Activated CD4-positive, CD25-positive, alpha-beta regulatory T cell (primary cell): ENCODE data around the gene PFKL.
"Not testable (repeated sequence)": the region's sequence is repeated elsewhere in the genome, so short reads cannot be mapped to it uniquely, and the experiment has no call there.

Source experiments
- DNase-seq, 4 experiments: peaks; one replicate each; lab custom pipeline; 2025; lab: John Stamatoyannopoulos, UW

Gene PFKL

DNA sequence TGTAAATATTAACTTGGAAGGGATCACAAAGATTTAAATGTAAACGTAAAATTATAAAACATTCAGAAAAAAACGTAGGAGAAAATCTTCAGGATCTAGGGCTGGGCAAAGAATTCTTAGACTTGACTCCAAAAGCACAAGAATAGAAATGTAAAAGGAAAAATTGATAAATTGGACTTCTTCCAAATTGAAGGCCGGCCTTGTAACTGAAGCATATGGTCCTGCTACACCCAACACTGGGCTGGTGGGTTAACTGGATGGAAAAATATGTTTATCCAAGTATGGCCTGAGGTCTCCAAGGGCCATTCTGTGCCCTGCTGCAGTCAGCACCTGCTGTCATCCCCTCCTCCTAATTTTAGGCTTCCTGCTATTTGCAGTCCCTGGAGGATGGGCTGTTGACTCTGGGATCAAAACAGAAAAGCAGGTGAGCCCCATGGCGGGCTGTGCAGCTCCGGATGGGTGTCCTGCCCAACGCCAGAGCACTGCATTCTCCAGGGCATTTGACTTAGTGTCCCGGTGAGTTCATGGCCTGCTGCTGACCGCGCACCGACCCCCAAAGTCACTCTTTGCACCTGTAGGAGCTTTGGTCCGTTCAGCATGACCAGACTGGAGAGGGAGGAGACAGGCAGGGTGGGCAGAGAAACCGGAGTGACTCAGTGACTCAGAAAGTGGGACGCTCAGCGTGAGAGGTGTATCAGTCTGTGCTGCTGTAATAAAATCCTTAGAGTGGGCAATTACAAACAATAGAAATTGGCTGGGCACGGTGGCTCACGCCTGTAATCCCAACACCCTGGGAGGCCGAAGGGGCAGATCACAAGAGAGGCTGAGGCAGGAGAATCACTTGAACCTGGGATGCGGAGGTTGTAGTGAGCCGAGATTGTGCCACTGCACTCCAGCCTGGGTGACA, 20.2 kb upstream of the PFKL start:
- no peak for DNase-seq

DNA sequence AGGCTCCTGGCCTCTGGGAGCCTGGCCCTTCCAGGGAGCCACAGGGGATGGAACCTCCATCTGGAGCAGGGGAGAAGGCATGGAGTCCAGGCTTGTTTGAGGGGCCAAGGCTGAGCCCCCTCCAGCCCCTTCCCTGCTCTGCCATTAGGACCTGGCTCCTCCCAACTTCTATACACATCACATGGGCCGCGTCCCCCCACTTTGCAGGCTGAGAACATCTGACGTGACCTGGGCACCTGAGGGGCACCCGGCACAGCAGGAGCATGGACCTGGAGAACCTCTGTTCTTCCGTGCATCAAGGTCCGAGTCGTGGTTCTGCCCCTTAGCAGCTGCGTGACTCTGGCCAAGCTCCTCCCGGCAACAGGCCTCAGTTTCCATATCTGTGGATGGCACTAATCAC, 18.1 kb upstream of the PFKL start:
- no peak for DNase-seq

DNA sequence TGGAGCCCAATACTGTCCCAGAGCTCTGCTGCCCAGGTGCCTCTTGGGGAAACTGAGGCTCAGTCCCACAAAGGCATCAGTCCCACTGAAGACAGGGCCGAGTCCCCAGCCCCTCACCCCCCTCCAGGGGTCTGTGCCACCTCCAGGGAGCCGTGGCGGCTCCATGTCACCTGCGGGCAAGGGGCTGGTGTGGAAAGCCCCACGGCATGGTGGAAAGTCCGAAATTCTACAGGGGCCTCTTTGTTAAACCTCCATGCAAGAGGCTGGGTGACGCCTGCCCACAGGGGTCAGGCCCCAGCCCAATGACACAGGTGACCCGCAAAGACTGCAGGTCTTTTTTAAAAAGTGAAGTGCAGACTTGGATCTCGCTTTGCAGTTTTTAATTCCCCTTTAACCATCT, 17.5 kb upstream of the PFKL start:
- no peak for DNase-seq

DNA sequence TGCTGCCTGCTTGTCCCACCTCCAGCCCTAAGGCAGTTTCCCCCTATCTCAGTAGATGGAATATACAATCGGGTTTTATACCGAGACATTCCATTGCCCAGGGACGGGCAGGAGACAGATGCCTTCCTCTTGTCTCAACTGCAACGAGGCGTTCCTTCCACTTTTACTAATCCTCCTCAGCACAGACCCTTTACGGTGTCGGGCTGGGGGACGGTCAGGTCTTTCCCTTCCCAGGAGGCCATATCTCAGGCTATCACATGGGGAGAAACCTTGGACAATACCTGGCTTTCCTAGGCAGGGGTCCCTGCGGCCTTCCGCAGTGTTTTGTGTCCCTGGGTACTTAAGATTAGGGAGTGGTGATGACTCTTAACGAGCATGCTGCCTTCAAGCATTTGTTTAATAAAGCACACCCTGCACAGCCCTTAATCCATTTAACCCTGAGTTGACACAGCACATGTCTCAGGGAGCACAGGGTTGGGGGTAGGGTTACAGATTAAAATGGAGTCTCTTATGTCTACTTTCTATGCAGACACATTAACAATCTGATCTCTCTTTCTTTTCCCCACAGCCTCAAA, 16.6 kb upstream of the PFKL start:
- not testable (repeated sequence) for DNase-seq

DNA sequence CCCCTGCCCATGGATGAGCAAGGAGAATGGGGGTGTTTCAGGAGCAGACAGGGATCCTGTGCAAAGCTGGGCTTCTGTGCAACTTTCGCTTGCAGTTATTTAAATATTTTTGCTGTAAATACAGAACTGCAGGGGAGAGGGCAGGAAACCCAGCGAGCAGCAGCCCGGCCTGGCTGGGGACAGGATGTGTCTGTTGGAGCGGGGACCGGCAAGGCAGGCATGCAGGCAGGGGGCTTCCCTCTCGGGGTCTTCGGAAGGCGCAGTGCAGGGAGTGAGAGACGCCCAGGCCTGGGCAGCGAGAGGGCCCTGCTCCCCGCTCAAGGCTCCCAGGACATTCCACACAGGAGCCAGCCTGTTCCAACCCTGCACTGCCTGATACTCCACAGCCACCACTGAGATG, 15.9 kb upstream of the PFKL start:
- DNase-seq = no peak

DNA sequence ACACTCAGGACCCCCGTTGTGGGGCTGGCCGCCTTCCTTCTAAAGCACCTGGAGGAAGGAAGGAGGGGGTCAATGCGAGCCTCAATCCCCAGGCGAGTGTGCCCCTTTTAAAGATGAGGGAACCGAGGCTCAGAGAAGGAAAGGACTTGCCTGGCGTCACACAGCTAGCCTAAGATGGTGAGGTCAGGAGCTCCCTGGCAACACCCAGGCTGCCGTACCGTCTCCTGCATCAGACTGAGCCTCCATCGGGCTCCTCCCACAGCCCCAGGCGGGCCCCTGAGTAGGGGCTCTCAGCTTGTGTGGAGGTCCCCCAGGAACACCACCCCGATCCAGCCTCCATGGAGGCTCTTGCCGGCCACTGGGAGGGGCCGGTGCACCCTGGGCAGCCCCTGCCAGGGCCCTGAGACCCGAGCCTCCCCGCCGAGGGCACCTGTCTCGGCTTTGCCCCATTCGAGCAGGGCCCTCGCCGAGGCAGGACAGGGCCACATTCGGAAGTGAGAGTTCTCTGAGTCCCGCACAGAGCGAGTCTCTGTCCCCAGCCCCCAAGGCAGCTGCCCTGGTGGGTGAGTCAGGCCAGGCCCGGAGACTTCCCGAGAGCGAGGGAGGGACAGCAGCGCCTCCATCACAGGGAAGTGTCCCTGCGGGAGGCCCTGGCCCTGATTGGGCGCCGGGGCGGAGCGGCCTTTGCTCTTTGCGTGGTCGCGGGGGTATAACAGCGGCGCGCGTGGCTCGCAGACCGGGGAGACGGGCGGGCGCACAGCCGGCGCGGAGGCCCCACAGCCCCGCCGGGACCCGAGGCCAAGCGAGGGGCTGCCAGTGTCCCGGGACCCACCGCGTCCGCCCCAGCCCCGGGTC, 14.5 kb upstream of the PFKL start, which contains the start of gene AIRE:
Gene AIRE (plus strand): TSS at position 739 of the 855 bp plus-strand sequence. CDS start 131 bp downstream, outside the sequence.
- no peak for DNase-seq

DNA sequence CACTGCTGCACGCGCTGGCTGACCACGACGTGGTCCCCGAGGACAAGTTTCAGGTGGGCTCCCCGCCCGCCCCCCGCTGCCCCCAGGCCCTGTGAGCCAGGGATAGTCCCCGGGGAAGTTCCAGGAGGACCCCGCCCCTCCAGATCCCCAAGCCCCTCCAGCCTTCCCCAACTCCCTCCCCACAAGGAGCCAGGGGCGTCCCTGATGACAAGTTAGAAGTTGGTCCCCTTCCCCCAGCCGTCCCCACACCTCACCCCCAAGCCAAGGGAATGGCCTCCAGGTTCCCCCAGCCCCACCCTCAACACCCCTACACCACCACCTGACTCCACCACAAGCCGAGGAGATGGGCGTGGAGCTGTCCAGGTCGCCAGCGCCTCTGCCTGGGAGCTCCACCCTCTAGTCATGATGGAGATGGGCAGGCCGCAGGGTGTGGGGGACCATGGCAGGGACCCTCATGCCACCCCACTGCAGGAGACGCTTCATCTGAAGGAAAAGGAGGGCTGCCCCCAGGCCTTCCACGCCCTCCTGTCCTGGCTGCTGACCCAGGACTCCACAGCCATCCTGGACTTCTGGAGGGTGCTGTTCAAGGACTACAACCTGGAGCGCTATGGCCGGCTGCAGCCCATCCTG, 13.7 kb upstream of the PFKL start:
- no peak for DNase-seq

DNA sequence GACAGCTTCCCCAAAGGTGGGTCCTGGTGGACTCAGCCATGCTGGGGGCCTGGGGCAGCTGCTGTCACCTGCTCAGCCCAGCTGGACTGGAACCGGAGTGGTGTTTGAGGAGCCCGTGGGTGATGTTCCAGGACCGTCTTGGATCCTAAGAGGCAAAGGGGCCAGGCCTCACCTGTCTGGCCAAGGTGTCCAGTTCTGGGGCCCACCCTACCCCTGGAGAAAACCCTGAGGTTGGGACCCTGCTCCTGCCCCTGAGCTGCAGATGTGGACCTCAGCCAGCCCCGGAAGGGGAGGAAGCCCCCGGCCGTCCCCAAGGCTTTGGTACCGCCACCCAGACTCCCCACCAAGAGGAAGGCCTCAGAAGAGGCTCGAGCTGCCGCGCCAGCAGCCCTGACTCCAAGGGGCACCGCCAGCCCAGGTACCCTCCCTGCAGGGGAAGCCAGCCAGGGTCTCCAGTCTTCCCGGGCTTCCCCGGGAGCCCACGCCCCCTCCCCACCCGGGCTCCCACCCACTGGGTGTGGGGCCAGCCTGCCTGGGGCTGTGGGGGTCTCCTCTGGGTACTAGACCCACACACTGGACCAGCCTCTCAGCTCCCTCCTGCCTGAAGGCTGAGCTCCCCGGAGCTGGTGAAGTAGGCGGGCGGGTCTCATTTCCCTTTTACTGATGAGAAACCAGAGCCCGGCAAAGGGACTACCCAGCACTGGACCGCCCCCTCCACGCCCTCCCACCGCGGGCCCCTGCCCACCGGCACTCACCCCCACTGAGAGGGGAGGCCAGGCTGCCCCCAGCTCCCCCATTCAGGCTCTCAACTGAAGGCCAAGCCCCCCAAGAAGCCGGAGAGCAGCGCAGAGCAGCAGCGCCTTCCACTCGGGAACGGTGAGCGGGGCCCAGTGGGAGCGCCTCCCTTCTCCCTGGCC, 12.9 kb upstream of the PFKL start:
- no peak for DNase-seq

DNA sequence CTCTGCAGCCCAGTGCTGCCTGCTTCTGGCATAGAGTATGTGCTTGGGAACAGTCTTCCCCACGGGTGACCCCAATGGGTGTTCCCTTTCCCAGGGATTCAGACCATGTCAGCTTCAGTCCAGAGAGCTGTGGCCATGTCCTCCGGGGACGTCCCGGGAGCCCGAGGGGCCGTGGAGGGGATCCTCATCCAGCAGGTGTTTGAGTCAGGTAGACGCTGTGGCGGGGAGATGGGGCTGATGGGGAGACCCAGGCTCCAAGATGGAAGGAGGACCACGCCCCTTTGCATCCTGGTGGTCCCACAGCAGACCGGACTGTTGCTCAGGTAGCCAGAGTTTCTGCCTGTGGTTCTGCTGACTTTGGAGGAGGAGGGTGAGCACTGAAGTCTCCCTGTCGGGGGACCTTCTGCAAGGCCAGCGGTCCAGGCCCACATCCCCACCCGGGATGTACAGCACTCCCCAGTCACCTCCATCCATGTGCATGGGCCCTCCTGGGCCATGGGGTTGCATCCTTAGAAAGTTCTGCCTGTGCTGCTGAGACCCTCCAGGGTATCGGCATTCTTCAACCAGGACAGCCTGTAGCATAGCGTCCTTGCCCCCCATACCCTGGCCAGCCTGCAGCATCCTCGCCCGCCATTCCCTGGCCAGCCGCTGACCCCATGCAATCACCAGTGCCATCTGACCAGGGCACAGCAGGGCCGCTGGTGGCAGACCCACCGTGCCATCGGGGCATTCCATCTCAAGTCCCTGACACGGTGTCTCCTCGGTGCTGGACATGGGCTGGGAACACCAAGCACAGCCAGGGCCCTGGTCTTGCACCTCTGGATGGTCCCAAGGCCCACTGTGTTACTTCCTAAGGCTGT, 11.4 kb upstream of the PFKL start:
- DNase-seq = no peak

DNA sequence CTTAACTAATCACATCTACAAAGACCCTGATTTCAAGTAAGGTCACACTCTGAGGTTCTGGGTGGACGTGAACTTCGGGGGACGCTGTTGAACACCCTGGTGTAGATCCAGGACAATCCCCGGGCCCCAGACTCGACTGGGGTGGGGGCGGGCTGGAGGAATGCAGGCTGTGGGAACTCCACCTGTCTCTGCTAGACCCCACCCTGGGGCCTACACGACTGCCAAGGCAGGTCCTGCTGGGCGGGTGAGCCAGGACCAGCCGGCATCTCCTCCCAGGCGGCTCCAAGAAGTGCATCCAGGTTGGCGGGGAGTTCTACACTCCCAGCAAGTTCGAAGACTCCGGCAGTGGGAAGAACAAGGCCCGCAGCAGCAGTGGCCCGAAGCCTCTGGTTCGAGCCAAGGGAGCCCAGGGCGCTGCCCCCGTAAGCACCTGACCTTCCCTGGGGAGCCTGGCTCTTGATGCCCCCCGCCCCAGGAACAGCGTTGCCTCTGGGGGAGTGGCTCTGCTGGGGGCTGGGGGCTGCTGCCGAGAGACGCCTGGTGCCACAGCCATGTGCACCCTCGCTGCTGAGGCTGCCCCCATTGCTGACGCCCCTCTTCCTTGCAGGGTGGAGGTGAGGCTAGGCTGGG, 10.4 kb upstream of the PFKL start:
- DNase-seq = no peak

DNA sequence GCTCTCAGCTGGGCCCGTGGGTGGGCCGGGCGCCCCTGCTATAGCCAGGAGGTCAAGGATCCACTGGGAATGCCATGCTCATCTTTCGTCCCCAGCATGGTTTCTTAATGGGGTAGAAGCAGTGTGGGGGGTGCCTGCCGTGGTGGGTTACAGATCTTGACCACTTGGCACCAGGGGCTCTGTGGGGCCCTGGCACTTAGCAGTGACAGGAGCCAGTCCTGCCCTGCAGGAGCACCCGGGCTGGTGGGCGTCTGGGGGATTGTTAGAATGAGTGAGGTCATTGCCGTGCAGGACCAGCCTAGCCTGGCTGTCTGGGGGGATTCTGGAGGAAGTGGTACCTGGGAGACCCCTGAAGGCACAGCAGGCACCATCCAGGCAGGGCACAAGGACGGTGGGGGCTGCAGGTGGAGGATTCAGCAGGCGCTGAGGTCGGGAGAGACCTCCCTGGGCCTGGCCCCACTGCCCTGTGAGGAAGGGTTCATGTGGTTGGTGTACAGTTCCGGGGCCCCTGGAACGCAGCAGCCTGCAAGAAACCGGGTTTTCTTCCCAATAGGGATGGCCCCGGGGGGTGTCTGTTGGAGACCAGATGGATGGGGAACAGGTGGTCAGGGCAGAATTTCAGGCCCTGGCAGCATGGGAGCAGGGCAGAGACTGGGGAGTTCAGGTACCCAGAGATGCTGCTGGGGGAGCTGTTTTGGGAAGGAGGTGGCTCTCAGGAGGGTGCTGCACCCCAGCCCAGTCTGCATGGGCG, 9.4 kb upstream of the PFKL start:
- DNase-seq = no peak

DNA sequence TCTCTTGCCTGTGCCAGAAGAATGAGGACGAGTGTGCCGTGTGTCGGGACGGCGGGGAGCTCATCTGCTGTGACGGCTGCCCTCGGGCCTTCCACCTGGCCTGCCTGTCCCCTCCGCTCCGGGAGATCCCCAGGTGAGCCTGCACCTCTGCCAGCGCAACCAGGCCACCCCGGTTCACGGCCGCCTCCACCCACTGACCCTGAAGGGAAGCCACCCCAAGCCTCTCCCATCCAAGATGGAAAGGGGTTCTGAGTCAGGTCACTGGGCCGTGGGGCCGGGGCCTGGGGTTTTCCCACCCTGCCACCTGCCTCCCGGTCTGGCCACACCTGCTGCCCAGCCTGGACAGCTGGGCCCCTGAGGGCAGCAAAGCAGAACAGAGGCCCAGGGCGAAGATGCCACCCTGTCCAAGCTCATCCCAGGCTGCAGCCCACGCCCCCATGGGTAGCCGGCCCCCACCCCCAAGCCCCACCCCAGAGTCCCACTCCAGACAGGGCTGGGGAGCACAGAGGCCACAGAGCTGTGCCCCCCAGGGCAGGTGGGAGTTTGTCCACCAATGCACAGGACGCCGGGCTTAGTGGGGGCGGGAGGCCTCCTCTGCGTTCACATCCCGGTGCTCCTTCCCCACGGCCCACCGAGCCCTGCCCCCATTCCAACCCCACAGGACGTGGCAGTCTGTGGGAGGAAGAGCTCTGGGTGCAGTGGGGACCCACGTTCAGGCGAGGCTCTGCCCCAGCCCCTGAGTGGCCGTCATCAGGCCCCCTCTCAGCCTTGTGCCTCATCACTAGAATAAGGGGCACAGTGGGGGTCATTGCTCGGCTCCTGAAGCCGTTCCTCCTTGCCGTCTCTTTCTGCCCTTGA, 8.5 kb upstream of the PFKL start:
- DNase-seq = no peak

DNA sequence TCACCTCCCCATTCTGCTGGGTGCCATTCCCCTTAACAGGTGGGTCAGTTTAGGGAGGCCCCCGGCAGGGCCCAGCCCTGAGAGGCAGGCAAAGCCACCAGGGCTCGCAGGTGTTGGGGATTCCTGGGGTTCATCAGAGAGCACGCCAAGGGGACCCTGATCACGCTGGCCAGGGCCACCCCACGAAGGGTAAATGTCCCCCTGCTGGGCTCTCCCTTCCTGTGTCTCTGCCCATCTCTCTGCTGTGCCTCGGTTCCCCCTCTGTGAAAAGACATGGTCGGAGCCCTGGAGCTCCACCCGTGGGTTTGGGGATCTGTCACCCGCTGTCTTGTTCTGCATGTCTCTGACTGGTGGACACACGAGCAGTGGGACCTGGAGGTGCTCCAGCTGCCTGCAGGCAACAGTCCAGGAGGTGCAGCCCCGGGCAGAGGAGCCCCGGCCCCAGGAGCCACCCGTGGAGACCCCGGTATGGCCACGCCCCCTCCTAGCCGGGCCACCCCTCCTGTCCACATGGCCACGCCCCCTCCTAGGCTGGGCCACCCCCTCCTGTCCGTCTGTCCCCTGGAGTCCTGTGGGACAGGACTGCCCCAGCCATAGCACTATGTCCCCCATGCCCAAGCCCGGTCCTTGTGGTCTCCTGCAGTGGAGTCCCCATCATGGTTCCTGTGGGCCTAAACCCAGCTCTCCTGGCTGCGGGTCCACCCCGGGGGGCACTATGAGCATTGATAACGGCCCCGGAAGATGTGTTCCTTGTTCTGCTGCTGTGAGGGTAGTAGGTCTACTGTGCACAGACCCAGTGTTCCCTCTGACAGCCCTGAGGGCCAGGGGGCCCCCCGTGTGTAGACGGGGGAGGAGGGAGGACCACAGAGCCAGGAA, 7.7 kb upstream of the PFKL start:
- DNase-seq = no peak

DNA sequence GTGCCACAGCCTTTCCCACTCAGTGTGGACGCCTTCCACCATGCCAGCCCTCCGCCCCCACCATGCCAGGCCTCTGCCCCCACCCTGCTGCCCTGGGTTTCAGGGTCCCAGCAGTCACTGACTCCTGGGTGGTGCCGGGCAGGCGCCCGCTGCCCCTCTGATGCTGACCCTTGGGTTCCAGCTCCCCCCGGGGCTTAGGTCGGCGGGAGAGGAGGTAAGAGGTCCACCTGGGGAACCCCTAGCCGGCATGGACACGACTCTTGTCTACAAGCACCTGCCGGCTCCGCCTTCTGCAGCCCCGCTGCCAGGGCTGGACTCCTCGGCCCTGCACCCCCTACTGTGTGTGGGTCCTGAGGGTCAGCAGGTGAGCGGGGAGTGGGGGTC, 7.0 kb upstream of the PFKL start:
- no peak for DNase-seq

DNA sequence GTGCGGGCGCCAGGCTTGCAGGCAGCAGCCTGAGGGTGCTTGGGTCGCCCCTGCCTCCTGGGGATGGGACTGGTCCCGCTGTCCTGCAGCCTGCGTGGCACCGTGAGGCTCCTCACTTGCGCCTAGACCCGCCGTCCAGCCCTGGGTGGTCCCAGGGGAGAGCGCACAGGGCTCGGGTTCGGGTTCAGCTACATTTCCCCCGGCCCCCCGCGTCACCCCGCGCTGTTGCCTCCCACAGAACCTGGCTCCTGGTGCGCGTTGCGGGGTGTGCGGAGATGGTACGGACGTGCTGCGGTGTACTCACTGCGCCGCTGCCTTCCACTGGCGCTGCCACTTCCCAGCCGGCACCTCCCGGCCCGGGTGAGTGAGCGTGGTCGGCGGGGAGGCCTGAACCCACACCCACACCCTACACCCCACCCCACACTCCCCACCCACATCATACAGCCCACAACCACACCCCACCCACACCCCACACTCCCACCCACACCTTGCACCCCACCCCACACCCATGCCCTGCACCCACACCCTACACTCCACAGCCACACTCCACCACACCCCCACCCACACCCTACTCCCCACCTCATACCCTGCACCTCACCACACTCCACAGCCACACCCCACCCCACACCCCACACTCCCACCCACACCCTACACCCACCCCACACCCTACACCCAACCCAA, 6.2 kb upstream of the PFKL start:
- DNase-seq = no peak

DNA sequence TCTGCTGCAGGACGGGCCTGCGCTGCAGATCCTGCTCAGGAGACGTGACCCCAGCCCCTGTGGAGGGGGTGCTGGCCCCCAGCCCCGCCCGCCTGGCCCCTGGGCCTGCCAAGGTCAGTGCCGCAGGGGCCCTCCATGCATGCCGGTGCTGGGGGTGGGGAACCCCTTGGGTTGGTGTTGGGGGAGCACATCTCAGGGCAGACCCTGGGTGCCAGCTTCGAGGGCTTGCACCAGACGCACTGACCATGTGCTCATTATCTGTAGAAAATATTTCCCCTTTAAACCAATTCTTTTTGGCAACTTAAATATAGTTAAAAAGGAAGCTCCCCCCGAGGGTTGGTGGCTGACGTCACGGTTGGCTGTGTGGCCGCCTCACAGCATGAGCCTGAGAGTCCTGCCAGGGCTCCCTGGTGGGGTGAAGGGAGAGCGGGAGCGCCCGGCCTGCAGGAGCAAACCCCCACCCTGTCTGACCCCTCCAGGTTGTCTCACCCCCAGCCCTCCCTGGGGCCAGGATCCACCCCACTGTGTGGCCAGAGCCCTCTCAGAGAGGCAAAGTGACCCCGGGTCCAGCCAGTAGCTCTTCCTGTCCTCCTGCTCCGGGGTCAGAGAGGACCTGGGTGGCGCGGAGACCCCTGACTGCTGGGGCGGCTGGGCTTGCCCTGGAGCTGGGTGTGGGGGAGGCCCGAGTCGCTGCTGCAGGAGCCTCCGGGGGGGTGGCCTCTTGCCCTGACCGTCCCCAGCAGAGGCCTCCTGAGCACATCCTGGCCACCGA, 5.3 kb upstream of the PFKL start:
- DNase-seq = no peak
